Measurements from ENCODE around the gene SPEM3. TPM values are rescaled to one million over a fixed set of nuclear protein-coding genes. Genes with fewer than 3 reads are reported as not detected.

SPEM3 gene
- total and polyA plus RNA-seq, 10 of the 15 experiments (the other 5 are each of a cell fraction or from before 2014, with no cell fraction given): not detected

- no peak for DNase-seq (ENCODE audit: low read depth, low spot score)
- ATAC-seq: no peak
- ChIA-PET CTCF (interaction anchor here (0.7 kb wide), 1 partner anchor 513 kb away, joined by 4 read pairs; no protein-coding TSS in a partner anchor), SMC1A (ENCODE audit: uncharacterized antibody, unreplicated experiment) (no interaction called here), POLR2A (no interaction called here), RAD21 (ENCODE audit: unreplicated experiment) (no interaction called here)
- in situ Hi-C loops (cut with MboI) (no loop called here), intact Hi-C loops (cut with micrococcal nuclease; ENCODE audit: unreplicated experiment) (no loop called here)
- Histone ChIP-seq H4K20me1 (ENCODE audit: control insufficient read depth, insufficient read depth) (no peaks in the 10 kb centered on the region), H3K4me3 (no peak overlapping the region), H3K4me2 (ENCODE audit: control insufficient read depth, insufficient read depth) (no peak overlapping the region), H3K4me1 (ENCODE audit: control insufficient read depth, insufficient read depth, low read length) (no peaks in the 10 kb centered on the region), H3K9ac (ENCODE audit: control insufficient read depth, insufficient read depth, low read length) (no peak overlapping the region), H3K36me3 (ENCODE audit: control insufficient read depth in 2 of 2, insufficient read depth in 2 of 2, low read length in 1 of 2) (no peaks in the 10 kb centered on the region), H3K27me3 (replicated peaks in 1 of 2; ENCODE audit: control insufficient read depth in 2 of 2, insufficient read depth in 2 of 2, low read length in 1 of 2) (no peaks in the 10 kb centered on the region; a peak in 1 of 4 replicates), H3K9me3 (replicated peaks; ENCODE audit: control insufficient read depth, insufficient read depth, low read length) (no peaks in the 10 kb centered on the region), H3K27ac (ENCODE audit: control insufficient read depth, insufficient read depth) (no peak overlapping the region), H2AFZ (ENCODE audit: control insufficient read depth, low read depth, low read length) (no peak overlapping the region), H3K79me2 (ENCODE audit: control insufficient read depth, insufficient read depth, low read length) (no peaks in the 10 kb centered on the region)
- 52% methylated on average over 7 of the region's 7 CpGs for WGBS (ENCODE audit: insufficient coverage, insufficient replicate concordance, low lambda C conversion rate, missing lambda C conversion rate)
- no peak for FAIRE-seq
- TF ChIP-seq SREBF1 (IDR thresholded peaks at IDR 0.05; ENCODE audit: low read length) (no peak), RB1 (IDR thresholded peaks at IDR 0.05; ENCODE audit: borderline replicate concordance) (no peak), CHD1 (IDR thresholded peaks at IDR 0.05; ENCODE audit: low read depth, low read length) (no peak), TCF7 (IDR thresholded peaks at IDR 0.05; ENCODE audit: borderline replicate concordance) (no peak), CBFB (IDR thresholded peaks at IDR 0.05; ENCODE audit: low read depth) (no peak), ATF2 (IDR thresholded peaks at IDR 0.05; ENCODE audit: low read length) (no peak), KDM1A (IDR thresholded peaks at IDR 0.05; ENCODE audit: borderline replicate concordance) (no peak), PML (IDR thresholded peaks at IDR 0.05; ENCODE audit: low read length) (no peak), JUND (IDR thresholded peaks at IDR 0.05; ENCODE audit: low read depth, low read length) (no peak), MYB (IDR thresholded peaks at IDR 0.05; ENCODE audit: borderline replicate concordance, low read depth, low read length) (no peak), ATF3 (IDR thresholded peaks at IDR 0.05; ENCODE audit: borderline replicate concordance, extremely low read depth, low read depth, low read length) (no peak), IRF3 (IDR thresholded peaks at IDR 0.05) (no peak), POLR2AphosphoS5 (IDR thresholded peaks at IDR 0.05; ENCODE audit: low read length) (no peak), ETV6 (conservative IDR thresholded peaks at IDR 0.05 in 1 of 2, IDR thresholded peaks at IDR 0.05 in 1 of 2; ENCODE audit: borderline replicate concordance in 1 of 2, low read depth in 1 of 2) (no peak), CTCF (IDR thresholded peaks at IDR 0.05 in 2 of 3, conservative IDR thresholded peaks at IDR 0.05 in 1 of 3; ENCODE audit: control insufficient read depth in 2 of 3, extremely low read depth in 1 of 3, insufficient read depth in 1 of 3, low read depth in 3 of 3, low read length in 3 of 3) (no peak), JUNB (IDR thresholded peaks at IDR 0.05) (no peak), CBX5 (IDR thresholded peaks at IDR 0.05; ENCODE audit: low read depth) (no peak), IKZF1 (conservative IDR thresholded peaks at IDR 0.05) (no peak)
- BruUV-seq (replicated peaks): no TSS peak
Measured at GRCh38 chr17:7427549-7427948, 1.1 kb upstream of the SPEM3 start.

Measured in GM12878 (cell line).